GM06990 (cell line): ENCODE measurements around the gene LTF.
"Not testable (repeated sequence)": the region's sequence is repeated elsewhere in the genome, so short reads cannot be mapped to it uniquely, and the experiment has no call there.

Experiments
- DNase-seq: peaks from one replicate; pipeline ENCODE4 v3.0.0-alpha.2; 2011; ENCODE audit not compliant: insufficient read length; ENCODE audit errors: extremely low read depth
- H3K27me3 ChIP-seq: replicated peaks from 2 replicates; pipeline ENCODE4 v1.6.0; 2011; ENCODE audit warnings: low read length; ENCODE audit not compliant: control insufficient read depth, insufficient read depth
- H3K36me3 ChIP-seq: 2 replicates; pipeline ENCODE4 v1.5.1; 2011; ENCODE audit warnings: low read length; ENCODE audit not compliant: control insufficient read depth, insufficient read depth
- H3K4me3 ChIP-seq: replicated peaks from 2 replicates; pipeline ENCODE4 v1.5.1; 2011; ENCODE audit warnings: low read depth, mild to moderate bottlenecking, control low read depth, low read length
- TF ChIP-seq, protein P1 (sequence below): IDR thresholded peaks from 2 replicates; pipeline ENCODE4 v1.5.1; 2011; ENCODE audit warnings: low read length, control low read depth, mild to moderate bottlenecking, inconsistent platforms; ENCODE audit not compliant: insufficient read depth, poor library complexity, severe bottlenecking

The LTF gene

DNA sequence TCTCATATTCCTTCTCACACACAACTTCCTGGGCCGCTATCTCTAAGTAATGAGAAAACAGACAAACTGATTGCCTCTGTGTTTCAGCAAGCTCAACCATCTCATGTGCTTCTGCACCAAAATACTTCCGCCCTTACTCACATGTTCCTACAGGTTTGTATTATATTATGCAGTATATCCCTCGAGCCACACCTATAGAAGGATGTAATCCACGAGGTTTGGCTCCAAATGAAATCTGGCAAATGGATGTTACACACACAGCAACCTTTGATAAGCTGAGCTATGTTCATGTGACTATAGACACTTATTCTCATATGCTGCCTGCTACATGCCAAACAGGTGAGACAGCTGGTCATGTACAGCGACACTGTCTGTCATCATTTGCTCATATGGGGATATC lies 35.0 kb downstream of the LTF start:
- DNase-seq: no peak
- Histone ChIP-seq H3K36me3 (no peaks in the 10 kb centered on the region), H3K4me3 (no peak overlapping the region), H3K27me3 (no peaks in the 10 kb centered on the region; the same call in 1 of the 2 replicates)
- TF ChIP-seq, protein P1, sequence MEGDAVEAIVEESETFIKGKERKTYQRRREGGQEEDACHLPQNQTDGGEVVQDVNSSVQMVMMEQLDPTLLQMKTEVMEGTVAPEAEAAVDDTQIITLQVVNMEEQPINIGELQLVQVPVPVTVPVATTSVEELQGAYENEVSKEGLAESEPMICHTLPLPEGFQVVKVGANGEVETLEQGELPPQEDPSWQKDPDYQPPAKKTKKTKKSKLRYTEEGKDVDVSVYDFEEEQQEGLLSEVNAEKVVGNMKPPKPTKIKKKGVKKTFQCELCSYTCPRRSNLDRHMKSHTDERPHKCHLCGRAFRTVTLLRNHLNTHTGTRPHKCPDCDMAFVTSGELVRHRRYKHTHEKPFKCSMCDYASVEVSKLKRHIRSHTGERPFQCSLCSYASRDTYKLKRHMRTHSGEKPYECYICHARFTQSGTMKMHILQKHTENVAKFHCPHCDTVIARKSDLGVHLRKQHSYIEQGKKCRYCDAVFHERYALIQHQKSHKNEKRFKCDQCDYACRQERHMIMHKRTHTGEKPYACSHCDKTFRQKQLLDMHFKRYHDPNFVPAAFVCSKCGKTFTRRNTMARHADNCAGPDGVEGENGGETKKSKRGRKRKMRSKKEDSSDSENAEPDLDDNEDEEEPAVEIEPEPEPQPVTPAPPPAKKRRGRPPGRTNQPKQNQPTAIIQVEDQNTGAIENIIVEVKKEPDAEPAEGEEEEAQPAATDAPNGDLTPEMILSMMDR: no peak

DNA sequence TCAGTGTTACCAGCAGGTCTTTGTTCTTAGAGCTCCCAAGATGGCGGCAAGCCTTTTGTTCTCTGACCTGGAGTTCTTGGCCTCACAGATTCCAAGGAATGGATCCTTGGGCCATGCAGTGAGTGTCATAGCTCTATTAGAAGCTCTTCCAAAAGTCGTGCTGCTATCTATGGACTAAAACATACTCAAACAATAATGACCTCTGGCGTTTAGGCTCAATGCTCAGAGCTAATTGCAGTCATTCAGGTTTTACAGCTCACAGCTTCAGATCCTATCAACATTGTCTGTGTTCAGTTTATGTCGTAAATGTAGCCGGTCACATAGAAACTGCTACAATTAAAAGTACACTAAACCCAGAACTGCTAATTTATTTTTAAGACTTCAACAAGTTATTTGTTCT lies 35.5 kb downstream of the LTF start:
- Histone ChIP-seq H3K27me3 (no peaks in the 10 kb centered on the region; the same call in 1 of the 2 replicates), H3K36me3 (no peaks in the 10 kb centered on the region), H3K4me3 (no peak overlapping the region)
- TF ChIP-seq, protein P1: no peak
- DNase-seq: no peak

DNA sequence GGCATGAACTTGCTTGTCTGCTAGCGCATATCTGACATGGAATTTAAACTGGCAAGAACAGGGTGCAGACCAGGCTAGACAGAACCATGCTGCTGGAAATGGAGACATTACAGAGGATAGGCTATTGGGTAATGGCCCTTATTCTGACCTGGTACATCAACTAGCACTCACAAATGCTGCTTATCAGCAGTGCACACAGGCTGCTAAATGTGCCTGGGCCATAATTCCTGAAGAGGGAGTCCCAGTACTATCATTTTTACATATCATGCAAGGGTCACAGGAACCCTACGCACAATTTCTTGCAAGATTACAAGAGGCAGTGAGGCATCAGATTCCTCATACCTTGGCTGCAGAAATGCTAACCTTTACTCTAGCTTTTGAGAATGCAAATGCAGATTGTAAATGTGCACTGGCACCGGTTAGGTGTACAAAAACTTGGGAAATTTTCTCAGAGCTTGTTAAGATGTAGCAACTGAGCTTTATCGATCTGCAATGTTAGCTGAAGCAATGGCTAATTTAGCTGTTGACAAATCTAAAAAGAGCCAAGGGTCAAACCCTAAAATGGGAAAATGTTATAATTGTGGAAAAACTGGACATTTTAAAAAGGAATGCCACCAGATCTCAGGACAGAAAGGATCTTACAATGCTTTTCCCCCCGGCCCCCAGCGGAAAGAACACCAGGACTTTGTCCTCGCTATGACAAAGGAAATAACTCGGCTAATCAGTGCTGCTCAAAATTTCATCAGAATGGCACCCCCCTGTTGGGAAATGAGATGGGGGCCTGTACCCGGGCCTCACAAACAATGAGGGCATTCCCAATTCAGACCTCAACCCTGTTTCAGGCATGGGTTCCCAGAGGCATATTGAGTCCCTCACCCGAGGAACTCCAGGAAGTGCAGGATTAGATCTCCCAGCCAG lies 36.5 kb downstream of the LTF start:
- no peak for DNase-seq
- TF ChIP-seq, protein P1: no peak
- Histone ChIP-seq H3K36me3 (no peaks in the 10 kb centered on the region), H3K27me3 (no peaks in the 10 kb centered on the region; the same call in 1 of the 2 replicates), H3K4me3 (no peak overlapping the region)

DNA sequence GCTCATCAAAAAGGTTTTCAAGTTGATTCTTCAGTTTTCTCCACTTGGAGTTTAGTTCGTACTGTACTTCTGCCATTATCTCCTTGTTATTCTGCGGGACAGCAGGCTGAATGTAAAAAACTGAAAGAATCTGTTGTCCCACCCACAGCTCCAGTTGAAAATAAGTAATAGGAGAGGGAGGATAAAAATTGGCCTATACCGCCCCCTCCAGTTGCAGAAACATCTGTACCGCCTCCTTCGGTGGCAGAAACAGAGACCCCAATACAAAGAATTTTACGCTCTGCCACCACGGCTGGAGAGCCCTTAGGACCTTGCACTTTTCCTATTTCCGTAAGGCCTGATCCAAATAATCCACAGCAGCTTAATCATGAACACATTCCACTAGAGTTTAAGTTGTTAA lies 37.3 kb downstream of the LTF start:
- not testable (repeated sequence) for H3K27me3 ChIP-seq, H3K36me3 ChIP-seq, H3K4me3 ChIP-seq, DNase-seq

DNA sequence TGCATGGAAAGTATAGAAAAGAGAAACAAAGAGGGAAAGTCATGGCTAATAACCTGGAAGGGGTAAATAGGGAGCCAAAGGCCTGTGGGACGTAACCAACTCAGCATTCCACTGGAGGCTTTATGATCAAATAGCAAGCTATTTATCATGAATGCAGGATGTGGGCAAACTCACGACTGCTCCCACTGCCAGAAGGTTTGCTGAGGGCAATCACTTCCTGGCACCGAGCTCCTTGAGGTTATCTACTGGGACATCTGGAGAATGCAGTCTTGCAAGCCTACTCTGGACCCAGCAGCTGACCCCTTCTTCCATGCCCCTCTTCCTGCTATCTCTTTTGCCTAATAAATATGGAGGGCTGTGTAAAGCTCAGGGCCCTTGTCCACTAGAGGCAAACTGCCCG lies 38.2 kb downstream of the LTF start:
- H3K36me3 ChIP-seq, H3K27me3 ChIP-seq, H3K4me3 ChIP-seq, DNase-seq: not testable (repeated sequence)

DNA sequence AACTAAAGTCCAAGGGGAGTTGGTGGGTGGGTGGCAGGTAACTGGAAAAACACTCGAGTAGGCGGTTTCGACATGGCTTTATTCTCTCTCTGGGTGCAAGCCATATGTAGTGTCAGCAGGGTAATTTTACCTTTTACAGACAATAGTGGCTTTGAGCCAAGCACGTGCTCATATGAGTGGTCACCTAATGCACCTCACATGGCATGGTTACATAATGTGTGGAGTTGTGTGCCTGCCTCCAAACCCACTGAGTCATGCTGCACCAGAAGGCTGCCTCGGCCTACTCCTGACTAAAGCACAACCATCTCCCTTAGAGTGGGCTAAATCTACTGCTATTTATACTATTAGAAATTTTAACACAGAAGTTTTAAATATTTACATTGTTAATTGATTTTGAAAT lies 41.1 kb downstream of the LTF start:
- Histone ChIP-seq H3K4me3 (no peak overlapping the region), H3K36me3 (no peaks in the 10 kb centered on the region), H3K27me3 (no peaks in the 10 kb centered on the region)
- TF ChIP-seq, protein P1: no peak
- DNase-seq: no peak
